ENCODE results near the gene PDZRN4. TPM values are rescaled to one million over a fixed set of nuclear protein-coding genes. Genes with fewer than 3 reads are reported as not detected.

The PDZRN4 gene
- total RNA-seq, 6 donors from 2014 or later: 0.17 to 1.3 (median 0.61) TPM; not detected in 1

GRCh38 chr12:41521872-41522379 is 333.8 kb downstream of the PDZRN4 start:
- no peak for TF ChIP-seq CTCF (IDR thresholded peaks at IDR 0.05)
- TF ChIP-seq POLR2A (IDR thresholded peaks at IDR 0.05): no peak
- peak in 1 of 2 donors; percentile 21 for TF ChIP-seq POLR2AphosphoS5 (IDR thresholded peaks at IDR 0.05)
- no peak for TF ChIP-seq EP300 (IDR thresholded peaks at IDR 0.05)
- no peaks in the 10 kb centered on the region for H3K9me3 ChIP-seq
- WGBS, 2 donors: 17 to 20% methylated on average over 1 of the region's 1 CpG
- no peaks in the 10 kb centered on the region for H3K36me3 ChIP-seq
- peaks cover 4 to 16% (median 6%) of the 10 kb centered on the region in 4 donors for H3K4me1 ChIP-seq
- H3K27ac ChIP-seq: peak overlapping the region in 3 of 4 donors; percentile 11 to 43 (median 26)
- ATAC-seq (ENCODE audit: low FRiP score in 2 of 2): peak in 1 of 2 donors; percentile 70
- peak overlapping the region in 2 of 4 donors; percentile 9 to 13 for H3K4me3 ChIP-seq
- no peaks in the 10 kb centered on the region for H3K27me3 ChIP-seq
- DNase-seq: no peak

GRCh38 chr12:41527062-41527461 is 338.9 kb downstream of the PDZRN4 start:
- ATAC-seq (ENCODE audit: low FRiP score in 2 of 2): no peak
- Histone ChIP-seq H3K27ac (no peak overlapping the region), H3K4me1 (peaks cover 0 to 7% (median 2%) of the 10 kb centered on the region in 4 donors), H3K27me3 (no peaks in the 10 kb centered on the region), H3K9me3 (no peaks in the 10 kb centered on the region), H3K4me3 (no peak overlapping the region), H3K36me3 (no peaks in the 10 kb centered on the region)
- whole genome bisulfite sequencing, 2 donors: 88 to 92% methylated on average over 2 of the region's 2 CpGs
- TF ChIP-seq POLR2AphosphoS5 (IDR thresholded peaks at IDR 0.05): no peak
- no peak for TF ChIP-seq CTCF (IDR thresholded peaks at IDR 0.05)
- no peak for TF ChIP-seq POLR2A (IDR thresholded peaks at IDR 0.05)
- no peak for TF ChIP-seq EP300 (IDR thresholded peaks at IDR 0.05)
- DNase-seq: no peak

GRCh38 chr12:41527534-41528116 is 339.5 kb downstream of the PDZRN4 start:
- H3K27ac ChIP-seq: no peak overlapping the region
- H3K4me3 ChIP-seq: no peak overlapping the region
- 68 to 82% methylated on average over 4 of the region's 4 CpGs for WGBS, 2 donors
- peaks cover 0 to 2% (median 0%) of the 10 kb centered on the region in 4 donors for H3K4me1 ChIP-seq
- H3K9me3 ChIP-seq: no peaks in the 10 kb centered on the region
- no peak for DNase-seq
- H3K27me3 ChIP-seq: no peaks in the 10 kb centered on the region
- H3K36me3 ChIP-seq: no peaks in the 10 kb centered on the region
- no peak for ATAC-seq (ENCODE audit: low FRiP score in 2 of 2)
- TF ChIP-seq POLR2A (IDR thresholded peaks at IDR 0.05): no peak
- TF ChIP-seq EP300 (IDR thresholded peaks at IDR 0.05): no peak
- no peak for TF ChIP-seq POLR2AphosphoS5 (IDR thresholded peaks at IDR 0.05)
- TF ChIP-seq CTCF (IDR thresholded peaks at IDR 0.05): no peak

- Histone ChIP-seq H3K27ac (no peak overlapping the region), H3K4me1 (no peaks in the 10 kb centered on the region), H3K9me3 (no peaks in the 10 kb centered on the region), H3K27me3 (no peaks in the 10 kb centered on the region), H3K36me3 (no peaks in the 10 kb centered on the region), H3K4me3 (no peak overlapping the region)
- WGBS, 2 donors: 81 to 90% methylated on average over 3 of the region's 3 CpGs
- no peak for DNase-seq
- ATAC-seq (ENCODE audit: low FRiP score in 2 of 2): no peak
- TF ChIP-seq CTCF (IDR thresholded peaks at IDR 0.05) (no peak), EP300 (IDR thresholded peaks at IDR 0.05) (no peak), POLR2A (IDR thresholded peaks at IDR 0.05) (no peak), POLR2AphosphoS5 (IDR thresholded peaks at IDR 0.05) (no peak)
Observed at GRCh38 chr12:41528874-41529273, 340.8 kb downstream of the PDZRN4 start.

- no peak overlapping the region for H3K27ac ChIP-seq
- H3K4me3 ChIP-seq: no peak overlapping the region
- H3K4me1 ChIP-seq: no peaks in the 10 kb centered on the region
- no peak for ATAC-seq (ENCODE audit: low FRiP score in 2 of 2)
- WGBS, 2 donors: 85 to 94% methylated on average over 5 of the region's 5 CpGs
- no peaks in the 10 kb centered on the region for H3K36me3 ChIP-seq
- TF ChIP-seq POLR2A (IDR thresholded peaks at IDR 0.05): no peak
- no peak for TF ChIP-seq EP300 (IDR thresholded peaks at IDR 0.05)
- TF ChIP-seq CTCF (IDR thresholded peaks at IDR 0.05): no peak
- TF ChIP-seq POLR2AphosphoS5 (IDR thresholded peaks at IDR 0.05): no peak
- H3K9me3 ChIP-seq: no peaks in the 10 kb centered on the region
- no peaks in the 10 kb centered on the region for H3K27me3 ChIP-seq
- no peak for DNase-seq
Observed at GRCh38 chr12:41530441-41530840, 342.3 kb downstream of the PDZRN4 start.
